NCI-H2081 (cell line): Measurements from ENCODE around the gene MINDY3.

Experiments
- DNase-seq, 2 experiments: peaks; one replicate each; lab custom pipeline; 2025; lab: John Stamatoyannopoulos, UW

MINDY3 gene

GRCh38 chr10:15805395-15806058, 54.8 kb downstream of the MINDY3 start:
- DNase-seq = no peak

GRCh38 chr10:15804109-15804508, 56.2 kb downstream of the MINDY3 start:
- DNase-seq = no peak

DNA sequence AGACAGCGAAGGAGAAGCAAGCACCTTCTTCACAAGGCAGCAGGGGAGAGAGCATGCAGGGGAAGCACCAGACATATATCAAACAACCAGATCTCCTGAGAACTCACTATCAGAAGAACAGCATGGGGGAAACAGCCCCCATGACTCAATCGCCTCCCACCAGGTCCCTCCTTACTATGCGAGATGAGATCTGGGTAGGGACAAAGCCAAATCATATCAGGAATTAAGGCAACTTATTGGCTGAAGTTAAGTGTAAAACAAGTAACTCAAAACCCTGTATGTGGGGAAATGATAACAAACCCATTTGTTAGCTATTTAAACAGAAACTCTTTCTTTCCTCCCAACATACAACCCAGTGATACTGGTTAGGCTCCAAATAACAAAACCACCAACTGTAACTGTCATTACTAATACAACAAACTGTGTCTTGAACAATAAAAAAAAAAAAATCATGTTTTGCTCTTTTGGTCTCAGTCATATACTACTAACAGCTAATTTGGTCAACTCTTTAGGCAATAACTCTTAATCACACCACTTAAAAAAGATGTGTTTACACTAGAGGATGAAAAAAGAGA, 57.8 kb downstream of the MINDY3 start:
- no peak for DNase-seq

DNA sequence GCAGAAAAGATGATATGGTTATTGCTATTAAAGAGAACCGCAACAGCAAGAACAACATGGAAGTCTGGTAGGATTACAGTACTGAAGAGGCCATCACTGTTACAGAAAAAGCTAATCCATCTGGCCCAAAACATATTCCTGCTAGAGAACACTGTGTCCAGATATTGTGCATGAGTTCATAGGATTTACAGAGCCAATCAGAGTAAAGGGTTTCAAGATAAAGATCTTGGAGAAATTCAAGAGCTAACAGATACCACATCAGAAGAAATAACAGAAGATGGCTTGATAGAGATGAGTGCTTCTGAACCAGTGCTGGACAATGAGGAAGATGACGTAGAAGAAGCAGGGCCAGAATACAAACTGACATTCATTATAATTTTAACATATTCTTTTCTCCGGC, 58.7 kb downstream of the MINDY3 start:
- DNase-seq = no peak

DNA sequence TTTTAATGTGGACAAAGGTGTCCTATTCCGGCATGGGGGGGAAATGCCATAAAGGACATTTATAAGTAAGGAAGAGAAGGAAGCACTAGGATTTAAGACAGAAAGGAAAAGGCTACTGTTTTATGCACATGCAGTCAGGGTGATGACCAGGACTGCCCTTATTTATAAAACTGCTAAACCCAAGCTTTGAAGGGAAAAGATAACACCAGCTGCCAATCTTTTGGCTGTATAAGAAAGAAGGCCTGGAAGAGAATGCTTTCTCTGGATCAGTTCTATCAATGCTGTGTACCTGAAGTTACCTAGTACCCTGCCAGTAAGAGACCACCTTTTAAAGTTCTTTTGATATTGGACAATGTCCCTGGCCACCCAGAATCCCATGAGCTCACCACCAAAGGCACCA, 59.2 kb downstream of the MINDY3 start:
- DNase-seq = no peak

- DNase-seq = no peak
These were observed 63.0 kb downstream of the MINDY3 start for GRCh38 chr10:15797346-15797745.

GRCh38 chr10:15796762-15797161, 63.5 kb downstream of the MINDY3 start:
- peak in 1 of 2 experiments; percentile 32 for DNase-seq

DNA sequence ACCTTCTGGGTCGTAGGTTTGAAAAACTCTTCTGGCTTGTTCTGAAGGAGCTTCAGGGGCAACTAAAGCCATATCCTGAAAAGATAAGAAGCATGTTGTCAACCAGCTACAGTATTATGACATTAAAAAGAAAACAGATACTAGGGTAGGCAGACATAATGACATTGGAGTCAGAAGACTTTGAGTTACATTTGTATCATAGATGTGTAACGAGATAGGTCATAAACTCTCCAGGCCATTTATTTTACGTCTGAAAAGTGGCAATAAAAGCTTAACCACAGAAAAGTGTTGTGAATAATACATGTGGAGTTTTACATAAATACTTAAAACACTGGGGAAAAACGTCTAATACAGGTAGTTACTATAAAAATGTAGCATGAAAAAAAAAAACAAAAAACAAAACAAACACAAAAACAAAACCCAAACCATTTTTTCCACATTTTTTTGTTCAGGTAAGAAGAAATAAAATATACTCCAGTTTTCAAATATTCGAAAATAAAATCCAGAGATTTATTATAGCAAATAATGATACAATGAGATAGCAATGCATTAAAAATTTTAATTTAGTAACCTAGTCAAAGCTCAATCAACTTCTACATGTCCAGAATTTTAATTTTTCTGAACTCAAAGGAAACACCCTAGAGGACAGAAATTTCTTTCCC, 64.1 kb downstream of the MINDY3 start:
- no peak for DNase-seq

DNA sequence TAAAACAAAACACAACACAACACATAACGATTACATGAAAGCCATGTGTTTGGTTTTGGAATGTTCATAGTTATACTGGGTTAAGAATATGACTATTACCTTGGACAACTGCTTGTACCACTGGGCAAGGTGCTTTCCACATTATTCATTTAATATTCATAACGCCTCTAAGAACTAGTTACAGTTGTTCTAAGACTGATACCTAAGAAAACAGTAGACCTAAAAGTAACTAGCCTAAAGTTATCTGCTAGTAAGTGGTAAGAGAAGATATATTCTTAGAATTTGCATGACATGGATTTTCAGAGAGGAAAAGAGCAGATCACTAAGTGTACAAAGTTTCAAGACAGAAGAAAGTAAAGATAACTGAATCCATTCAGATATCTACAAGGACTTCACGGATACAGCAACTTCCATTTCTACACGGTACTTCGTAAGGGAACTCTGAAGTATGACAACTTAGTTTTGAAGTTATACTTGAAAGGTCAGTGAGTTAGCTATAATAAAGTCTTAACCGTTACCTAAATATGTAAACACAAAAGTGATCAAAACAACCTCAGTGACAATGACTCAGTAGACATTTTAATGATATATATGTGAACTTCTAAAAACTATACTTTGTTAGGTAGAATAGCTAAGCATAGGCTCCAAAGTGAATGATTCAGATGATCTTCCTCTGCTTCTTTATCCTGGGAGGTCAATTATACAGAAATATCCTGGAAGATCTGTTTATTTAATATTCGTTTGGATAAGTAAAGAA, 65.1 kb downstream of the MINDY3 start:
- DNase-seq = no peak

DNA sequence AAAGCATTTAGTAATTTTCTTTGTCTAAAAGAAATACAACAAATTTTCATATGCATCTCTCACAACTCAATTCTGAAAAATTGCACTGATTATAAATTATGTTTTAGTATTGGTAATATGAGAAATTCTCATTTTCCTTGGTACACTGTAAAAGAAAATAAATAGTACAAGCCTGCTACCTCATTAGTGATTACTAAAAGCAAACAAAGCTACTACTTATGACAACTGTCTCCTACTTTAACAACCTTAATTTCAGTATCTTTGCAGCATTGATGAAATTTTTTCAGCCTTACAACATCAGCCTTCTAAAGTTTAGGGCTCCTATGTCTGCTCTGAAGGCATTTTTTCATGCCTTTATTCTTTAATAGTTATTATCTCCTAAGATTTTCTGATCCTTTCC, 65.7 kb downstream of the MINDY3 start:
- DNase-seq = no peak

- no peak for DNase-seq
These were observed 66.6 kb downstream of the MINDY3 start for GRCh38 chr10:15793664-15794063.

DNA sequence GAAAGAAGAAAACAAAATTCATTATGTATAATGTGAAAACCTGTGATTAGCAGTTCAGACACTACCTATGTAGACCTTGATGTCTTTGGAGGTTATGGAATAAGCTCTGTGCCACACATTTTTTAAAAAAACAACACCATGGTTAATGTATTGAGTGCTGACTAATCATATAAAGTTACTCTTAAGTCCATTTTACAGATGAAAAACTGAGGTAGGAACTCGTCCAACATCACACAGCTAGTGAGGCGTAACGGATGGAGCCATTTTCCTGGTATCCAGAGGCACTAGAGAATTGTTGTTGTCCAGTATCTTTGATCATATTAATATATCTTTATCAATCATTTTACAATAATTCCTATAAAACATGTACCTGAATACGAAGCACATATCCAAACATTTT, 67.5 kb downstream of the MINDY3 start:
- DNase-seq = no peak

- DNase-seq = no peak
These were observed 68.3 kb downstream of the MINDY3 start for GRCh38 chr10:15791816-15792524.

DNA sequence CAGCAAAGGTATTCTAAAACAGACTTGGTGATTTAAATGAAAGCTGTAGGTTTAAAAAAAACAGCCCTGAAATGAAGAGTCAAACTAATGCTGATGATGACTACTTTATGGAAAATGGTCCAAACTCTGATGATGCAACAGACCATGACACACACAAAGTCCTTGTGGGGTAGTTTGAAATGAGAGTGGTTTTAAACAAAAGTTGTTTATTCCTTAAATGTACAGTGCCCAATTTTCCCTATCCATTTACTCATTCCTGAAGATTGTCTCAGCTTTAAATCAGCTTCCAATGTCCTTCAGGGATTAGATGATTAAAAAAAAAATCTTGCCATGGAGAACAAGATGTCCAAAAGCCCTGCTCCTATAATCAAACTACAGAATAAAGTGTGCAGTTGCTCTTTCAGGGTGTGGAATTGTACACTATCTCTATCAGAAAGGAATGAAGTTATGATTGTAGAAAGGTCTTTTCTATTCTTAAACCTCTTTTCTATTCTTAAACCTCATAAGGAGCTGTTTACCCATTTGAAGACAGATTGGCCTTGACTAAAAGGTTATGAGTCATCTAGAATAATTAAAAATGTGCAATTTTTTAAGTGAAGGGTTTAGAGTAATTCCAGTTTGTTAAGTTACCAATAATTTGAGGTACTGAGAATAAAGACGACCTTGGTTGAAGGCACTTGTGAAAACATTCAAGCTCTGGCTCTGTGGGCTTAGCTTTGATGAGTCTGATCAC, 70.3 kb downstream of the MINDY3 start:
- DNase-seq = no peak

GRCh38 chr10:15787426-15787825, 72.9 kb downstream of the MINDY3 start:
- DNase-seq = no peak

DNA sequence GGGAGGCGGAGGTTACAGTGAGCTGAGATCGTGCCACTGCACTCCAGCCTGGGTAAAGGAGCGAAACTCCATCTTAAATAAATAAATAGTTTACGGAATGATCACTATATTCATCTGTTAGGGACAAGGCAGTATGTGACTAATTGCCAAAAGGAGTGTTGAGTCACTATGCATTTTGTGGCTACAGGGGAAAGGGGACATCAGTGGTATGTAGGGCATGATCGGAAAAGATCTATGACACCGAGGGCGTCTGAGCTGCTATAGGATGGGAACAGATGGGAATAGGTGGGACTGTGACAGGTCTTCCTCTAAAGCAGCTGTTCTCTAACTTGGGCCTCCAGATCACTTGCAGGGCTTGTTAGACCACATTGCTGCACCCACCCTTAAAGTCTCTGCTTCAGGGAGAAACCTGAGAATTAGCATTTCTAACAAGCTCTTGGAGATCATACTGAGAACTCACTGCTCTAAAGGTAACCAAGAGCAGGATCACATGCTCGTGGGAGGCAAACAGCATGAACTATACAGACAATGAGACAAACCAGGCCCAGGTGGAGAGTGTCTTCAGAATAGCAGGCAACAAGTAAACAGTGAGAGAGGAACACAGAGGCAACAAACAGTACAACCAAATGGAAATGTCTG, 75.5 kb downstream of the MINDY3 start:
- DNase-seq = no peak

GRCh38 chr10:15783941-15784636, 76.2 kb downstream of the MINDY3 start:
- no peak for DNase-seq

DNA sequence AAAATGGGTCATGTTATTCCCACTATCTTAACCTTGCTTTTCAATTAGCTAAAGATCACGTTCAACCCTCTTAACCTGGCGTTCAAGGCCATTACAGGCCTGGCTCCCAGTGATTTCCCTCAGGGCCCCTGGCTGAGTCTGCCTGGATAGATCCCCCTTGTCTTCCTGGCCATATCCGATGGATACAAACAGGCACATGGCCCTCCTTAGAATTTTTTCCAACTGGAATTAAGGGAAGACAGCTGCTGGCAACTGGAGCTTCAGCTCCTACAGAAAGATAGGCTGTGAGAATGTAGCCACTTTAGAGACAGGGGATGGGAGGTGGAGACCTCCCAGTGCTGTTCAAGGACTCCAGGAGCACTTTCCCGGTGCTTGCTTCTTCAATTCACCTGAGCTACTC, 77.5 kb downstream of the MINDY3 start:
- no peak for DNase-seq

DNA sequence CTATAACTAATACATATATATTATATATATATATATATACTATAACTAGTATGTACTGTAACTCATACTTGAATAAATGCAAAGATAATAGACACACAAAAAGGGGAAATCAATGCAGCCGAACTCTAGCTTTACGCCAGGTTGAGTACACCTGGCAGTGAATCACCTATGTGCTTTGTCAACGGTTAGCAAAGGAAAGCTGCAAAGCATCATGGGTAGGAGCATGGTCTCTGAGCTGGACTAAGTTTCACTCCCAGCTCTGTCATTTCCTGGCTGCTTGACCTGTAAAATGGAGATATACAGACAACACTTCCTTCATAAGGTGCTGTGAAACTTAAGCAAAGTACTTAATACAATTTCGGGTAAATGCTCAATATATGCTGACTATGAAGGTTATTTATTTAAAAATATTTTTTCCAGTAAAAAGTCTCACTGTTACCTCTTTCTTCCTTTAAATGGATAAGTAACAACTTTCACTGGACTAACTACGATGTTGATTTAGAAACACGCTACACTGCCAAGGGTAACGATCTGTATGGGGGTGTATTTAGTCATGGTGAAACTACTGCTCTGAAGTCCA, 78.8 kb downstream of the MINDY3 start:
- no peak for DNase-seq
